Activated naive CD8-positive, alpha-beta T cell treated with anti-CD3 and anti-CD28 coated beads, Interleukin-2, amount 50 U/mL, for 16 hours (primary cell): ENCODE data around the gene DUOXA1.
A peak's percentile ranks its signal among the peaks of the same experiment; 100 is the strongest.

ENCODE experiments used
- DNase-seq: peaks from one replicate; pipeline ENCODE4 v3.0.0-alpha.2; 2020; ENCODE audit warnings: low read depth, low spot score

DUOXA1 gene

GRCh38 chr15:45132844-45133560 lies 3.3 kb upstream of the DUOXA1 start:
- DNase-seq = no peak

- DNase-seq = no peak
Measured at GRCh38 chr15:45131510-45131909, 1.8 kb upstream of the DUOXA1 start.

- DNase-seq = no peak
Measured at GRCh38 chr15:45130291-45131000, 767 bp upstream of the DUOXA1 start.

GRCh38 chr15:45128971-45129639 lies 574 bp downstream of the DUOXA1 start:
- no peak for DNase-seq

GRCh38 chr15:45126535-45127158 lies 3.0 kb downstream of the DUOXA1 start:
- DNase-seq = no peak

GRCh38 chr15:45123397-45123796 lies 6.3 kb downstream of the DUOXA1 start:
- no peak for DNase-seq

- no peak for DNase-seq
Measured at GRCh38 chr15:45122719-45123118, 7.0 kb downstream of the DUOXA1 start.

GRCh38 chr15:45121706-45122417 lies 7.8 kb downstream of the DUOXA1 start:
- DNase-seq = no peak

GRCh38 chr15:45121020-45121419 lies 8.7 kb downstream of the DUOXA1 start:
- DNase-seq = no peak

GRCh38 chr15:45120081-45120972 lies 9.4 kb downstream of the DUOXA1 start:
- DNase-seq = no peak

- DNase-seq = no peak
Measured at GRCh38 chr15:45118996-45119395, 10.7 kb downstream of the DUOXA1 start.

GRCh38 chr15:45118131-45118588 lies 11.5 kb downstream of the DUOXA1 start:
- DNase-seq = peak; percentile 72

- no peak for DNase-seq
Measured at GRCh38 chr15:45117308-45118130, 12.2 kb downstream of the DUOXA1 start.

- no peak for DNase-seq
Measured at GRCh38 chr15:45116482-45117307, 13.0 kb downstream of the DUOXA1 start.

GRCh38 chr15:45116006-45116481 lies 13.6 kb downstream of the DUOXA1 start:
- no peak for DNase-seq

GRCh38 chr15:45115312-45115820 lies 14.3 kb downstream of the DUOXA1 start:
- DNase-seq = no peak

- no peak for DNase-seq
Measured at GRCh38 chr15:45114751-45115085, 15.0 kb downstream of the DUOXA1 start.

GRCh38 chr15:45114076-45114750 lies 15.5 kb downstream of the DUOXA1 start, which contains the start of the genes DUOX2 and DUOXA2:
Gene DUOX2 (minus strand): TSS chr15:45114172. CDS start chr15:45113411, 761 bp downstream.
Gene DUOXA2 (plus strand): TSS chr15:45114326. CDS start chr15:45114606, 280 bp downstream.
- DNase-seq = no peak
